Breast epithelium (tissue), 3 donors: ENCODE measurements around the gene ZNF467.

Experiments
- POLR2A ChIP-seq: fragments of 450-650 bp; IDR thresholded peaks from one replicate; pipeline ENCODE4 v1.6.1; 2016; ENCODE audit warnings: antibody characterized with exemption, mild to moderate bottlenecking, moderate library complexity
- TF ChIP-seq, protein P1 (sequence below), 3 donors: fragments of 450-650 bp; IDR thresholded peaks; one replicate each; pipeline ENCODE4 v1.5.1; 2016 to 2017; ENCODE audit warnings: antibody characterized with exemption in 3 of 3, mild to moderate bottlenecking in 3 of 3, moderate library complexity in 3 of 3

DNA sequence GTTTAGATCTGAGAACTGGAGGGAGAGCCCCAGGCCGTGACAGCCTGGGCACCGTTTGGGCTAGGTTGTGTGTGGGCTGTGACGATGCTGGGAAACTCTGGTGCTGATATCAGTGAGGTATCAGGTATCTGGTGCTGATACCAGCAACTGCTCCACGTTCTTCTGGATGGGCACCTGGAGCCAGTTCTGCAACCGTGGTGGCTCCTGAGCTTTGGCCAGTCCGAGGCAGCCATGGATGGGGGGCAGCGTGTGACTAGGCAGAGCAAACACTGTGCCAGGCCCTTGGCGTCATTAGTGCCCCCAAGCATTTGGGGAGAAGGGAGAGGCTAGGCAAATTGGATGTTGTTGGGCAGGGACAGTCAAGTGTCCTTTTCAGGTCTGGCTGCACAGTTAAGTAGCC is 57.9 kb downstream of the ZNF467 start:
- TF ChIP-seq, protein P1, sequence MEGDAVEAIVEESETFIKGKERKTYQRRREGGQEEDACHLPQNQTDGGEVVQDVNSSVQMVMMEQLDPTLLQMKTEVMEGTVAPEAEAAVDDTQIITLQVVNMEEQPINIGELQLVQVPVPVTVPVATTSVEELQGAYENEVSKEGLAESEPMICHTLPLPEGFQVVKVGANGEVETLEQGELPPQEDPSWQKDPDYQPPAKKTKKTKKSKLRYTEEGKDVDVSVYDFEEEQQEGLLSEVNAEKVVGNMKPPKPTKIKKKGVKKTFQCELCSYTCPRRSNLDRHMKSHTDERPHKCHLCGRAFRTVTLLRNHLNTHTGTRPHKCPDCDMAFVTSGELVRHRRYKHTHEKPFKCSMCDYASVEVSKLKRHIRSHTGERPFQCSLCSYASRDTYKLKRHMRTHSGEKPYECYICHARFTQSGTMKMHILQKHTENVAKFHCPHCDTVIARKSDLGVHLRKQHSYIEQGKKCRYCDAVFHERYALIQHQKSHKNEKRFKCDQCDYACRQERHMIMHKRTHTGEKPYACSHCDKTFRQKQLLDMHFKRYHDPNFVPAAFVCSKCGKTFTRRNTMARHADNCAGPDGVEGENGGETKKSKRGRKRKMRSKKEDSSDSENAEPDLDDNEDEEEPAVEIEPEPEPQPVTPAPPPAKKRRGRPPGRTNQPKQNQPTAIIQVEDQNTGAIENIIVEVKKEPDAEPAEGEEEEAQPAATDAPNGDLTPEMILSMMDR (IDR thresholded peaks at IDR 0.05) = no peak
- no peak for TF ChIP-seq POLR2A
